GM13977 (cell line): ENCODE measurements around the gene UBD.
A peak's percentile ranks its signal among the peaks of the same experiment; 100 is the strongest.

Experiments used
- DNase-seq: peaks from one replicate; pipeline ENCODE4 v3.0.0; 2012; ENCODE audit warnings: low spot score
- in situ Hi-C: fragments of 300-500 bp; cut with MboI; formaldehyde crosslinking; loops from one replicate; pipeline ENCODE4 v1.12.0; 2022; ENCODE audit warnings: low sequenced_read_pairs, low pct_unique_long_range_greater_than_20kb, mixed read lengths, inconsistent platforms; ENCODE audit not compliant: unreplicated experiment
- TF ChIP-seq, protein P1 (sequence below): IDR thresholded peaks from 2 replicates; pipeline ENCODE4 v1.5.1; 2012; ENCODE audit warnings: mild to moderate bottlenecking, control low read depth; ENCODE audit not compliant: insufficient read depth; ENCODE audit errors: extremely low read depth, missing control alignments

The UBD gene

DNA sequence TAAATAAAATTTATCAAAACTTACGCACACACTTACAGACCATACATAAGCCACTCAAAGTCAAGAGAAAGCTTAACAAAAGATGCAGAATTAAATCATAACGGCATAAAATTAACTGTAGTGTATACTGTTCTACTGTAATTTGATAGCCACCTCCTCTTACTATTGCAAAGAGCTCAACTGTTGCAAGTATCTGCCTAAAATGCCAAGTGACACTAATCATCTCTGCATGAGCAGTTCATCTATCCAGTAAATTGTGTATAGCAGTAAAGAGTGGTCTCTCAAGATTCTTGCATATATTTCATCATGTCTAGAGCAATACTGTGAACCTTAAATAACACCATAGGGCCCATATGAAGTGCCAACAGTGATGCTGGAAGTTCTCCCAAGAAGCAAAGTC lies 37.7 kb upstream of the UBD start:
- TF ChIP-seq, protein P1, sequence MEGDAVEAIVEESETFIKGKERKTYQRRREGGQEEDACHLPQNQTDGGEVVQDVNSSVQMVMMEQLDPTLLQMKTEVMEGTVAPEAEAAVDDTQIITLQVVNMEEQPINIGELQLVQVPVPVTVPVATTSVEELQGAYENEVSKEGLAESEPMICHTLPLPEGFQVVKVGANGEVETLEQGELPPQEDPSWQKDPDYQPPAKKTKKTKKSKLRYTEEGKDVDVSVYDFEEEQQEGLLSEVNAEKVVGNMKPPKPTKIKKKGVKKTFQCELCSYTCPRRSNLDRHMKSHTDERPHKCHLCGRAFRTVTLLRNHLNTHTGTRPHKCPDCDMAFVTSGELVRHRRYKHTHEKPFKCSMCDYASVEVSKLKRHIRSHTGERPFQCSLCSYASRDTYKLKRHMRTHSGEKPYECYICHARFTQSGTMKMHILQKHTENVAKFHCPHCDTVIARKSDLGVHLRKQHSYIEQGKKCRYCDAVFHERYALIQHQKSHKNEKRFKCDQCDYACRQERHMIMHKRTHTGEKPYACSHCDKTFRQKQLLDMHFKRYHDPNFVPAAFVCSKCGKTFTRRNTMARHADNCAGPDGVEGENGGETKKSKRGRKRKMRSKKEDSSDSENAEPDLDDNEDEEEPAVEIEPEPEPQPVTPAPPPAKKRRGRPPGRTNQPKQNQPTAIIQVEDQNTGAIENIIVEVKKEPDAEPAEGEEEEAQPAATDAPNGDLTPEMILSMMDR: no peak
- no peak for DNase-seq
- in situ Hi-C loops: loop anchor here (25.0 kb wide), 1 partner anchor 910 kb away; no protein-coding TSS in a partner anchor

DNA sequence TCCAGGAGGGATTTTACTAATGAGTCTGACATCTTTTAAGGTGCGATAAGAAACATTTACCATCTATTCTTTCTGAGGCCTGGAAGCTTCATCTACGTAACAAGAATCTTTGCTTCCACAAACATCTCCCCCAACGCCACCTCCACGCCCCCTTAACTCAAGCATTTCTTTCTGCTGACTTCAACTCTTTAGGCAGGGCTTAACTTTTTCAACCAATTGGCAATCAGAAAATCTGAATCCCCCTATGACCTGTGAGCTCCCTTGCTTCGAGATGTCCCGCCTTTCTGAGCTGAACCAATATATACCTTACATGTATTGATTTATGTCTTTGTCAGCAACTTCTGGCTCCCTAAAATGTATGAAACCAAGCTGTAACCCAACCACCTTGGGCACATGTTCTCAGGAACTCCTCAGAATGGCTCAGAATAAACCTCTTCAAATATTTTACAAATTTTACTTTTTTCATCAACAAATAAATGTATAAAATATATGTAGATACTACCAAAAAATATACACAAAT lies 36.9 kb upstream of the UBD start:
- in situ Hi-C loops: loop anchor here (25.0 kb wide), 1 partner anchor 909 kb away; no protein-coding TSS in a partner anchor
- DNase-seq: no peak
- TF ChIP-seq, protein P1: no peak

DNA sequence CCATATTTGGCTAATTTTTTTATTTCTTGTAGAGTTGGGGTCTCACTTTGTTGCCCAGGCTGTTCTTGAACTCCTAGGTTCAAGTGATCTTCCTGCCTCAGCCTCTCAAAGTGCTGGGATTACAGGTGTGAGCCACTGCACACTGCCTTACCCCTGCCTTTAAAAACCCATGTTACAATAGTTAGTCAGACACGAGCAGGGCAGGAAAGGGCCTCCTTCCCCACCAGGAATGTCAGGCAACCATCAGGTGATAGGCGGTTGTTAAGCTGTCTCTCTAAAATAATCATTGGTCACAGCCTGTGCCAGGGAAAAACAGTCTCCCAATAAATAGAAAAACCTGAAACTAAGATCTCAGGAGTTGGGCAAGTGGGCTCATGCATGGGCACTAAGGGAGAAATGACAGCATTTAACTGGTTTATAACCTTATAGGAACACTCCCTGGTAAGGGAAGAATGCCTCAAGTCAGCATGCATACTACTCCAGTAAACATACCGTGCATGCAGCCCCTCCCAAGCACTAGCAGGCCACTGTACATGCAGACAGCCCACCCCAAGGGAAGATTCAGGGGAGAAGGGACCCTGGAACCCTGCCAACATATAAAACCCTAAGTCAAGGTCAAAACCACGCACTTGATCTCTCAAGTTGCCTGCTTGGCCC lies 33.8 kb upstream of the UBD start:
- in situ Hi-C loops: loop anchor here (25.0 kb wide), 1 partner anchor 906 kb away; no protein-coding TSS in a partner anchor

DNA sequence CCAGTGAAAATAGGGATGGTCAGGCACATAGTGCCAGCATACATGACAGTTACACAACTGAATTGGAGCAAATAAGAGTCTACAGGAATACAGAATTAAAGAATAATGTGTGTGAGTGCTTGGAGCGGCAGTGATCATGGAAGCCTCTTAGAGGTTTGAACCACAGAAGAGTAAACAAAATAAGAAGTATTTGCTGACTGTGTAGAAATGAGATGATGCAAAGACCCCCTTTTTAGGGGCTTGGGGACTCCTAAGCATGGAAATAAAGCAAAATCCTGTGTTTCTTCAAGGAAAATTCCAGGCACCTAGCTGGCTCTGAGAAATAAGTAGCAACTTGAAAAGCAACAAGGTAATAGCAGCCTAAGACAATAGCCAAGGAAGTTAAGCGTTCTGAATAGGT lies 32.1 kb upstream of the UBD start:
- in situ Hi-C loops: loop anchor here (25.0 kb wide), 1 partner anchor 904 kb away; no protein-coding TSS in a partner anchor
- DNase-seq: no peak
- TF ChIP-seq, protein P1: no peak

More for the DNA sequence above, 33.8 kb upstream of the UBD start:
- no peak for DNase-seq
- TF ChIP-seq, protein P1: no peak

DNA sequence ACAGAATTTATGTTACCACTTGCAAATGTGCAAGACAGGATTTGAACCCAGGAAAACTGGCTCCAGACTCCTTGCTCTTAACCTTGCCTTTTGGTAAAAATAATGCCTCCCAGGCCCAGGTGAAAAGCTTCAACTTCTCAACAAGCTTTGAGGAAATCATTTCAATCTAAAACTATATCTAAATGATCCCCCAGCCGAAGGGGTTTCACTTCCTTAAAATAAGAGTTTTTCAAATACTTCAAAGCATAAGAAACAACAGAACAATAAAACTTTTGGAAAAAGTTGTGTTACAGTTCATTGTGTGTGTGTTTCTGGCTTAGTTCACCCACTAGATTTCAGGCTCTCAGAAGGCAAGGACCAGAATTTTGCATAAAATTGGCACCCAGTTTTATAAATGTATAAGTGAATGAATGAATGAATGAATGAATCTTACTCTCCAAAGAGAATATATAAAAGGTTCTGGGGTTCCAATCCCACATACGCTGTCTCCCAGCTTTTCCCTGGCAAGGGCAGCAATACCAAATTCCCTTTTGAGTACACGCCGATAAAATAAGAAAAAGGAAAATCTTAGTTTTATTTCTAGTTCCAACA lies 30.8 kb upstream of the UBD start:
- in situ Hi-C loops: loop anchor here (25.0 kb wide), 1 partner anchor 903 kb away; no protein-coding TSS in a partner anchor
- TF ChIP-seq, protein P1: no peak
- no peak for DNase-seq

DNA sequence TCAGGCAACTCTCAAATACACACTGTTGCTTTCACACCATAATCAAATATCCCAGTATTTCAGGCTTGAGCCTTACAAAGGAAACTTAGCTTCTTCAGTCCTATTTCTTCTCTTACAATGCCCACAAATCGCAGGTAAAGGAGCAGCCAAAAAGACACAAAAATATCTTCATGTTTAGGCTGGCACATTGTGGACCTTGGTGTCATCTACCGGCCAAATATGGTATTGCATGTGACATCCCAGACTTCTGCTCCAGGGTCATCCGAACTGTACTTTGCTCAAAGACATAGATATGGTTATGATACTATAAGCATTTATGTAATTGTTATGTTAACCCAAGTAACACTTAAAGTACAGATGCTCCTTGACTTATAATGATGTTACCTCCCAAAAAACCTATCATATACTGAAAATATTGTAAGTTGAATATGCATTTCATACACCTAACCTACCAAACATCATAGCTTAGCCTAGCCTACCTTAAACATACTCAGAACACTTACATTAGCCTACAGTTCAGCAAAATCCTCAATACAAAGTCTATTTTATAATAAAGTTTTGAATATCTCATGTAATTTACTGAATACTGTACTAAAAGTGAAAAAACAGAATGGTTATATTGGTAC lies 30.0 kb upstream of the UBD start:
- TF ChIP-seq, protein P1: peak; percentile 84
- peak; percentile 64 for DNase-seq
- in situ Hi-C loops: loop anchor here (25.0 kb wide), 1 partner anchor 902 kb away; no protein-coding TSS in a partner anchor
